KOPT-K1 (cell line): ENCODE results near the gene ACTR3C.
"Not testable (repeated sequence)": the region's sequence is repeated elsewhere in the genome, so short reads cannot be mapped to it uniquely, and the experiment has no call there.

Experiments
- H3K27ac ChIP-seq: fragments of 200-600 bp; sonication (generic); 2 replicates; pipeline ENCODE4 v1.5.1; 2016; ENCODE audit warnings: antibody characterized with exemption, mild to moderate bottlenecking, low read depth, low read length; ENCODE audit not compliant: poor library complexity, severe bottlenecking
- H3K36me3 ChIP-seq: fragments of 200-600 bp; sonication (generic); 2 replicates; pipeline ENCODE4 v1.5.1; 2017; ENCODE audit warnings: antibody characterized with exemption, mild to moderate bottlenecking, low read length, moderate library complexity; ENCODE audit not compliant: insufficient read depth
- H3K9me3 ChIP-seq: fragments of 200-600 bp; sonication (generic); 2 replicates; pipeline ENCODE4 v1.5.1; 2017; ENCODE audit warnings: antibody characterized with exemption, low read length, mild to moderate bottlenecking; ENCODE audit not compliant: insufficient read depth, poor library complexity, severe bottlenecking

The ACTR3C gene

DNA sequence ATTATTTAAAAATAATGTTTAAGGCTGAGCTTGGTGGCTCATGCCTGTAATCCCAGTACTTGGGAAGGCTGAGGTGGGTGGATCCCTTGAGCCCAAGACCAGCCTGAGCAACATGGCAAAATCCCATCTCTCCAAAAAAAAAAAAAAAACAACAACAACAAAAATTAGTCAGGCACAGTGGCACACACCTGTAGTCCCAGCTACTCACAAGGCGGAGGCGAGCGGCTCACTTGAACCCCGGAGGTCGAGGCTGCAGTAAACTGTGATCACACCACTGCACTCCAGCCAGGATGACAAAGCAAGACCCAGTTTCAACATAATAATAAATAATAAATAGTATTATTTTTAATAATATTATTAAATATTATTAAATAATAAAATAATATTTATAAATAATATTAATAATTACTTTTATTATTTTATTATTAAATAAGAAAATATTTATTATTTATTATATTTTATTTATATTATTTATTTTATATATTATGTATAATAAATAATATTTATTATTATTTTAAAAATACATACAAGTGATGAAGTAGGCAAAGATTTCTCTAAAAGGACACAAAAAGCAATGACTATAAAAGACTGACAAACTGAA lies 8.6 kb downstream of the ACTR3C start:
- Histone ChIP-seq H3K27ac (no peak overlapping the region), H3K36me3 (no peaks in the 10 kb centered on the region), H3K9me3 (no peaks in the 10 kb centered on the region)

DNA sequence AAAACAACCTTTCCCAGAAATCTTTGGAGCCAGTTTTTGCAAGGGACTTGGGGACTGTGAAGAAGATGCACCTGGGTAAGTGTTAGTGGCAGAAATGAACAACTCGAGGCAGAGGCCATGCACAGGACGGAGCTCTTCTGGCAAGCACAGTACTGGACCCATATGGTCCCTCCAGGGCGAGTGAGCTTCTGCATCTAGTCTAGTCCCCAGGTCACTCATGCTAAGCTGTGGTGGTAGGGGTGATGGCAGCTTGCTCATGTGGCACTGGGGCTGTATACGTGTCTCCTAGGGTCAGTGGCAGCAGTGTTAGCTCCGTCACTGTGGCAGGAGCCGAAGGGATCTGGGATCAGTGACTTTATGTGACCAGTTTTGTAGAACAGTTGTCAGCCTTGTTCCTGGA lies 9.5 kb downstream of the ACTR3C start:
- H3K27ac ChIP-seq: no peak overlapping the region
- no peaks in the 10 kb centered on the region for H3K9me3 ChIP-seq
- H3K36me3 ChIP-seq: no peaks in the 10 kb centered on the region

DNA sequence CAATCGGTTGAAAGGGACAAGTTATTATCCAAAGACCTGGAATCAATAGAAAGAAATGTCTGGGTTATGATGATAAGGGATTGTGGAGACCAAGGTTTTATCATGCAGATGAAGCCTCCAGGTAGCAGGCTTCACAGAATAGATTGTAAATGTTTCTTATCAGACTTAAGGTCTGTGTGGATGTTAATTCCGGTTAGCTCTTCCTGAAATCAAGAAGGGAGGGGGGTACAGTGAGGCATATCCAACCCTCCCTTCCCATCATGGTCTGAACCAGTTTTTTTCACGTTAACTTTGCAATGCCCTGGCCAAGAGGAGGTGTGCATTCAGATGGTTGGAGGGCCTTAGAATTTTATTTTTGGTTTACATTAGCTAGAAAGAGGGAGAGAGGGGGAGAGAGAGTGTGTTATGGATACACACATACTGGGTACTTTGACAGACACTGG lies 10.0 kb downstream of the ACTR3C start:
- no peaks in the 10 kb centered on the region for H3K9me3 ChIP-seq
- no peaks in the 10 kb centered on the region for H3K36me3 ChIP-seq
- H3K27ac ChIP-seq: no peak overlapping the region

DNA sequence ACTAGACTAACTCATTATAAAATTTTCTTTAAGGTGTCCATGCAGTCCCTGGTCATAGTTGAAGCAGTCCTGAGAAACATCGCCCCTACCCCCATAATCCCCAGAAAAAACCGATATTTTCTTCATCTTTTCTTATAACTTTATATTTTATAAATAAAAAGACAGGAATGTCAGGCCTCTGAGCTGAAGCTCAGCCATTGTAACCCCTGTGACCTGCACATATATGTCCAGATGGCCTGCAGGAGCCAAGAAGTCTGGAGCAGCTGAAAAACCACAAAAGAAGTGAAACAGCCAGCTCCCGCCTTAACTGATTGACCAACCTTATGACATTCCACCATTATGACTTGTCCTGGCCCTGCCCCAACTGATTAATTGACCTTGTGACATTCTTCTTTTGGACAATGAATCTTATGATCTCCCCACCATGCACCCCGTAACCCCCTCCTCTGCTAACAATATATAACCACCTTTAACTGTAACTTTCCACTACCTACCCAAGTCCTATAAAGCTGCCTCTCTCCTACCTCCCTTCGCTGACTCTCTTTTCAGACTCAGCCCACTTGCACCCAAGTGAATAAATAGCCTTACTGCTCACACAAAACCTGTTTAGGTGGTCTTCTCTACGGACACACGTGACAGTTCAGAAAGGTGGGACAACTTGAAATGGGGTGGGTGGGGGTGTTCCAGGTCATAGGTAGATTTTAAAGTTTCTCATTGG lies 10.5 kb downstream of the ACTR3C start:
- not testable (repeated sequence) for H3K36me3 ChIP-seq, H3K27ac ChIP-seq, H3K9me3 ChIP-seq

DNA sequence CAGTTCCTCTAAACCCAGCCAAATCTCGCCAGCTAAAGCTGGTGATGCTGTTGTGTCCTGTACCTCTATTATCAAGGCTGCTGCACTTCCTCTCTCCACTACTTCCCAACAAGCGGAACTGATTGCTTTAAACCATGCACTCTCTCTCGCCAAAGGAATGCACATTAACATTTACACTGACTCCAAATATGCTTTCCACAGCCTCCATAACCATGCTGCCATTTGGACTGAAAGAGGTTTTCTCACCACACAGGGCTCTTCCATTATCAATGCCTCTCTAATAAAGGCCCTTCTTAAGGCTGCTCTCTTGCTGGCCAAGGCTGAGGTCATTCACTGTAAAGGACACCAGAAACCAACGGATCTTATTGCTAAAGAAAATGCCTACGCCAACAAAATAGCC lies 11.6 kb downstream of the ACTR3C start:
- Histone ChIP-seq H3K27ac (no peak overlapping the region), H3K36me3 (no peaks in the 10 kb centered on the region), H3K9me3 (no peaks in the 10 kb centered on the region)

DNA sequence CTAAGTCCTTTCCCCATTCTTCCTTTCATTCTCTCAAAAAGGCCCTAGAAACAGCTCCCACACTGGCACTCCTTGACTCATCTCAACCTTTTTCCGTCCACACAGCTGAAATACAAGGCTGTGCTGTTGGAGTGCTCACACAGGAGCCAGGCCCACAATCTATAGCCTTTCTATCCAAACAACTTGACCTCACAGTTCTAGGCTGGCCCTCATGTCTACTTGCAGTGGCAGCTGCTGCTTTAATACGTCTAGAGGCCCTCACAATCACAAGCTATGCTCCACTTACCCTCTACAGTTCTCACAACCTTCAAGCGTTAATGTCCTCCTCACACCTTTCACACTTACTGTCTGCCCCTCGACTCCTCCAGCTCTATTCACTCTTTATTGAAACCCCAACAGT lies 12.2 kb downstream of the ACTR3C start:
- H3K27ac ChIP-seq: no peak overlapping the region
- H3K9me3 ChIP-seq: no peaks in the 10 kb centered on the region
- no peaks in the 10 kb centered on the region for H3K36me3 ChIP-seq

DNA sequence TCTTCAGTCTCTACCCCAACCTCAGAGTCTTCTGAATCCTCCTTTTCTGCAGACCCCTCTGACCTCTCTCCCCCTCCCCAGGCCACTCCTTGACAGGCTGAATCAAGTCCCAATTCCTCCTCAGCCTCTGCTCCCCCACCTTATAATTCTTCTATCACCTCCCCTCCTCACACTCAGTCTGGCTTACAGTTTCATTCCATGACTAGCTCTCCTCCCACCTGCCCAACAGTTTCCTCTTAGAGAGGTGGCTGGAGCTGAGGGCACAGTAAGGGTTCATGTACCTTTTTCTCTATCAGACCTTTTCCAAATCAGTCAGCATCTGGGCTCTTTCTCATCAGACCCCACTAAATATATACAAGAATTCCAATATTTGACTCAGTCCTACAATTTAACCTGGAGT lies 14.8 kb downstream of the ACTR3C start:
- Histone ChIP-seq H3K36me3 (no peaks in the 10 kb centered on the region), H3K9me3 (no peaks in the 10 kb centered on the region), H3K27ac (no peak overlapping the region)

DNA sequence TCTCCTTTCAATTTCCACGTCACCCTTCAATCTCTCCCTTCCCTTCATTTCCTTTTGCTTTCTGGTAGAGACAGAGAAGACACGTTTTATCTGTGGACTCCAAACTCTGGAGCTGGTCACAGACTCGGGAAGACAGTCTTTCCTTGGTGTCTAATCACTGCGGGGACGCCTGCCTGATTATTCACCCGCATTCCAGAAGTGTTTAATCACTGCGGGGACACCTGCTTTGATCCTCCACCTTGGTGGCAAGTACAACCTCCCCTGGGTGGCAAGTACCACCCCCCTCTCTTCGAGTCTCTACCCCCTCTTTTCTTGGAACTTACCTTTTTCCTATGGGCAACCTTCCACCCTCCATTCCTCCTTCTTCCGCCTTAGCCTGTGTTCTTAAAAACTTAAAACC lies 15.4 kb downstream of the ACTR3C start:
- Histone ChIP-seq H3K36me3 (no peaks in the 10 kb centered on the region), H3K27ac (no peak overlapping the region), H3K9me3 (no peaks in the 10 kb centered on the region)

DNA sequence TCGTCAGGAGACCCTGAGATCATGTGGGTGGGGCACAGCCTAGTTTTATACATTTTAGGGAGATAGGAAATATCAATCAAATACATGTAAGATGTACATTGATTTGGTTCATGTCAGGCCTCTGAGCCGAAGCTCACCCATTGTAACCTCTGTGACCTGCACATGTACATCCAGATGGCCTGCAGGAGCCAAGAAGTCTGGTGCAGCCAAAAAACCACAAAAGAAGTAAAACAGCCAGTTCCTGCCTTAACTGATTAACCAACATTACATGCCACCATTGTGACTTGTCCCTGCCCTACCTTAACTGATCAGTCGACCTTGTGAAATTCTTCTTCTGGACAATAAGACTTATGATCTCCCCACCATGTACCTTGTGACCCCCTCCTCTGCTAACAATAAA lies 16.2 kb downstream of the ACTR3C start:
- no peaks in the 10 kb centered on the region for H3K36me3 ChIP-seq
- H3K9me3 ChIP-seq: no peaks in the 10 kb centered on the region
- no peak overlapping the region for H3K27ac ChIP-seq

DNA sequence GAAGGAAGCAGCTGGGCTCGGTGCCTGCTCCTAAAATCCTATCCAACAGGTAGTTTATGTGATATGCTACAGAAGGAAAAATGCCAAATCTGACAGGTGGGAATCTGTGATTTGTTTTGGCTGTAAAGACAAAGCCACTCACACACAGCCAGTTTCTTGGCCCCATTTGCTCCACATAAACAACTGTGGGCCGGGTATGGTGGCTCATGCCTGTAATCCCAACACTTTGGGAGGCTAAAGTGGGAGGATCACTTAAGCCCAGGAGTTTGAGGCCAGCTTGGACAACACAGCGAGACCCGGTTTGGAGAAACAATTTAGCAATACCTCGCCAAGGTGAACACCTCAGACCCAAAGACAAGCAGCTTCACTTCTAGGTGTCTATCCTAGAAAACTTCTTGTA lies 17.0 kb downstream of the ACTR3C start:
- H3K36me3 ChIP-seq, H3K27ac ChIP-seq, H3K9me3 ChIP-seq: not testable (repeated sequence)

DNA sequence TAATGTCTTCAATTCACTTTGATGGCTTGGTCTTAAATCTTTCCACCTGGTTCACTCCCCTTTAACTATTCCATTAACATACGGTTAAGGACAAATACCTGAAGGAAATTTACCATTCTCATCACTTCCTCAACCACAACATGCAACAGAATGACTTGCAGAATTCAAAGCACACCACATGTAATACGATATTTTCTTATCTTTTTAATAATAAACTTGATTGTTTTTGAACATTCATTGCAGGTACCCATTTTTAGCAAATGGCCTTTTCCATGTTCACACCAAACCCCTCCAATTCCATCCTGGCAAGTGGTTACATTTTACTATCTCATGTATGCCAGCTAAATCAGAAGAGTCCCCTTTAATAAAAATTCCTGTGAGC lies 17.5 kb downstream of the ACTR3C start:
- not testable (repeated sequence) for H3K36me3 ChIP-seq, H3K9me3 ChIP-seq, H3K27ac ChIP-seq

DNA sequence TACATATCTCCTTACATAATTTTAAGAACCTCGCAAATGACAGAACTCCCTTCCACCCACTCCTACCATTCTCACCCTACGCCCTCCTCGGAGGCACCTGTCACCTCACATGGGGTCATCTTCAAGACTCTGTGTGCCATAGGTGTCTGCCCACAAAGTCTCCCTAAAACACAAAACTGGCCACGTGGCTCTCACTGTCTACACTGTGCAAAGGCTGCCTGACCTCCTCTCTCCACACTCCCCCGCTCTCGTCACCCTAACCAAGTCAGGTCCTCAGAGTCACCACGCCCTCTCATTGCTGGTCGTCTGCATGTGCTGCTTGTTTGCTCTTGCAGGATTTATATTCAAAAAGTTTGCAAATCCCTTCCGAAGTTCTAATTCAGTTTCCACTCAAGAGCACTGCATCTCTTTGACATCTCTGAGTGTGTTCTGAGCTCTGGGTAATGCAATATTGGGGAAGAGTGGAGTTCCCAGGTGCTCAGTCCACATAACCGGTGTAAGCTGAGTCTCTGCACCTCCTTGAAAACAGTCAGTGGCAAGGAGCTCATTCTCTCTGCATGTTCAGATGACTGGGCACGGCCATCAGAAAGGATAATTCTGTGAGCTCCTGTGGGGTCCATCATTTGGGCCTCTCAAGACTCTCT lies 18.0 kb downstream of the ACTR3C start:
- not testable (repeated sequence) for H3K27ac ChIP-seq, H3K9me3 ChIP-seq, H3K36me3 ChIP-seq

DNA sequence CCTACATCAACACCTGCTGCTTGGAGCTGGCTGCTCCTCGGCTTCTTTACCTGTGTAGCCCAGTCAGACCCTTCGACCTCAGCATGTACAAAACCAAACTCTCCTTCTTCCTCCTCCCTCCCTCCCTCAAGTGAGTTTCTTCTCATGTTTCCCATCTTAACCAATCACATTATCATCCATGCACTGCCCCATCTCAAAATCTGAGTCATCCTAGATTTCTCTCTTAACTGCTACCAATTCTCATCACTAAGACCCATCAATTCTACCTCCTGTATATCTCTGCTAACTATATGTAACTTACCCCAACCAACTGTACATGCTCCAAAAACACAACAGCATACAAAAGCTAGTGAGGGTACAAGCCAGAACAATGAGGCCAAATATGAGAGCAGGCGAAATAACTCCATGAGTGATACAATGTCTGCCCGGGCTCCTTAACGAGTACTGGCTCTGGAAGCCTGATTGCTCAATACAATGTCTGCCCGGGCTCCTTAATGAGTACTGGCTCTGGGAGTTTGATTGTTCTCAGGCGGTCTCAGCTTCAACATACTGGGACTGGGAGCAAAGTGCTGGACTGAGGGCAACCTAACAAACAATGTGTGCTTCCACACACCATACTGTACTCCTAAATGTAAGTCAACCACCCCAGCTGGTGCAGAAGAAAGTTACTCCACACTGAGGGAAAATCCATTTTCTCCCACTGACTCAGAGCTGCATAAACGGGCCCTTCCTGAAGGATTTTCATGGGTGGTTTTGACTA lies 18.7 kb downstream of the ACTR3C start:
- H3K9me3 ChIP-seq, H3K27ac ChIP-seq: not testable (repeated sequence)

DNA sequence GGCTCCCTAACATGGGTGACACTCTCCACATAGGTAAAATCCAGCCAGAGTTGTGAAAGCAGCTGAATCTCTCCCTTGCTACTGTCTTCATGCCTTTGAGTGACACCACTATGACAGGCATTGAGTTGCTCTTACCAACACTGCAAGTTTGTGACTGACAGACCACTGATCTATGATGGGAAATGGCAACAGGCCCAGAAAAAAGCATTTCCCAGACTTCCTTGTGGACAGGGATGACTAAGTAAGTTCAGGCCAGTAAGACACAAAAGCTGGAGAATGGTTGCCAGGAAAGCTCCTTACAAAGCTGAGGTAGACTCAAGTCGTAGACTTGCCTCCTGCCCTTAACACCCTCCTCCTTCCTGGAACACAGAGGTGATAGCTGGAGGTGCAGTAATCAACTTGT lies 20.4 kb downstream of the ACTR3C start:
- not testable (repeated sequence) for H3K9me3 ChIP-seq, H3K27ac ChIP-seq, H3K36me3 ChIP-seq

More for the DNA sequence above, 18.7 kb downstream of the ACTR3C start:
- not testable (repeated sequence) for H3K36me3 ChIP-seq

DNA sequence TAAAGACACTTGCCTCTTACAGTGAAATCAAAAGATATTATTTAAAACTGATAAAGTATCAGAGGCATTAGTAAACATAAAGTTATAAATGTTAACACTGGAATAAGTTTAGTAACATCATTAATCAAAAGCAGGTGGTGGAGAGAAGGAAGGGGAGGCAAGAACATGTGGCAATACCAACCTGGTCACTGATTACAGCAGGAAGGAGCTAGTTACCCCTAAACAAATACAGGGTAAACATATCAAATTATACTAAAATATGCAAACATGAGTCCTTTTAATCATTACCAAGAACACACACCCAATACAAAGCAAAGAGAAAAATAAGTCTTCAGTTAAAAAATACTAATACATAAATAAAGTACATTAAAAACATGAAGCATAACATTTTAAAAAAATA lies 25.4 kb downstream of the ACTR3C start:
- H3K36me3 ChIP-seq, H3K27ac ChIP-seq, H3K9me3 ChIP-seq: not testable (repeated sequence)
